WTC11 (cell line): ENCODE measurements around the gene SLC35F4.
A peak's percentile ranks its signal among the peaks of the same experiment; 100 is the strongest.

Source experiments
- JUN ChIP-seq: sonication (generic); formaldehyde crosslinking; IDR thresholded peaks from 2 replicates; pipeline ENCODE4 v1.8.0; 2023; ENCODE audit warnings: mild to moderate bottlenecking, missing genetic modification reagents
- NFYB ChIP-seq: sonication (generic); formaldehyde crosslinking; conservative IDR thresholded peaks from 2 replicates; pipeline ENCODE4 v1.8.0; 2022; ENCODE audit warnings: low read depth, missing genetic modification reagents
- NR3C1 ChIP-seq: sonication (generic); formaldehyde crosslinking; conservative IDR thresholded peaks from 2 replicates; pipeline ENCODE4 v1.8.1; 2023; ENCODE audit warnings: low read depth, mild to moderate bottlenecking, missing genetic modification reagents
- TCF7 ChIP-seq: sonication (generic); formaldehyde crosslinking; IDR thresholded peaks from 2 replicates; pipeline ENCODE4 v1.8.0; 2022; ENCODE audit warnings: mild to moderate bottlenecking, low read depth, missing genetic modification reagents, moderate library complexity
- TF ChIP-seq, protein P1 (sequence below): fragments of 200-600 bp; IDR thresholded peaks from 2 replicates; pipeline ENCODE4 v1.8.0; 2022; ENCODE audit warnings: antibody characterized with exemption
- TF ChIP-seq, protein P2 (sequence below): fragments of 250-450 bp; sonication (Bioruptor Pico); IDR thresholded peaks from 2 replicates; pipeline ENCODE4 v1.9.0; 2021; ENCODE audit warnings: mild to moderate bottlenecking
- TF ChIP-seq, protein P3 (sequence below): sonication (generic); formaldehyde crosslinking; IDR thresholded peaks from 2 replicates; pipeline ENCODE4 v1.8.0; 2022; ENCODE audit warnings: missing genetic modification reagents
- TF ChIP-seq, protein P4 (sequence below): sonication (generic); formaldehyde crosslinking; IDR thresholded peaks from 2 replicates; pipeline ENCODE4 v1.8.1; 2023; ENCODE audit warnings: mild to moderate bottlenecking, missing genetic modification reagents, moderate library complexity
- TF ChIP-seq, protein P5 (sequence below): sonication (generic); formaldehyde crosslinking; IDR thresholded peaks from 2 replicates; pipeline ENCODE4 v1.8.0; 2022; ENCODE audit warnings: mild to moderate bottlenecking, missing genetic modification reagents

DNA sequence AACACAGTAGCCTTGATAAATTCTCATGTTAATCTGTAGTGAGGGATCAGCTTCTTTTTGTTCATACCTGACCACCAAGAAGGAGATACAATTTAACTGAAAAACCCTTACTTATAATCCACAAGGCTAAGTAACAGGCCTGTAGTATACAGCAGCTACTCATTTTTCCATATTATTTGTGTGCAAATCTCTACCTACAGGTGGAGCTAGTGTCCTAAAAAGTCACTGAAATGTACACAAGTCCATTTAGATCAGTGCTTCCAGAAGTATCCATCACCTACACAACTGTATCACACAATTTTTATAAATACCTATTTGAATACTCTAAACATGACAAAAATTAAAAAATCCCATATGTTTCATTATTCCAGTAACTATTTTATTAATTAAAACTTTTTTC is 173.2 kb downstream of the SLC35F4 start:
- TF ChIP-seq, protein P1, sequence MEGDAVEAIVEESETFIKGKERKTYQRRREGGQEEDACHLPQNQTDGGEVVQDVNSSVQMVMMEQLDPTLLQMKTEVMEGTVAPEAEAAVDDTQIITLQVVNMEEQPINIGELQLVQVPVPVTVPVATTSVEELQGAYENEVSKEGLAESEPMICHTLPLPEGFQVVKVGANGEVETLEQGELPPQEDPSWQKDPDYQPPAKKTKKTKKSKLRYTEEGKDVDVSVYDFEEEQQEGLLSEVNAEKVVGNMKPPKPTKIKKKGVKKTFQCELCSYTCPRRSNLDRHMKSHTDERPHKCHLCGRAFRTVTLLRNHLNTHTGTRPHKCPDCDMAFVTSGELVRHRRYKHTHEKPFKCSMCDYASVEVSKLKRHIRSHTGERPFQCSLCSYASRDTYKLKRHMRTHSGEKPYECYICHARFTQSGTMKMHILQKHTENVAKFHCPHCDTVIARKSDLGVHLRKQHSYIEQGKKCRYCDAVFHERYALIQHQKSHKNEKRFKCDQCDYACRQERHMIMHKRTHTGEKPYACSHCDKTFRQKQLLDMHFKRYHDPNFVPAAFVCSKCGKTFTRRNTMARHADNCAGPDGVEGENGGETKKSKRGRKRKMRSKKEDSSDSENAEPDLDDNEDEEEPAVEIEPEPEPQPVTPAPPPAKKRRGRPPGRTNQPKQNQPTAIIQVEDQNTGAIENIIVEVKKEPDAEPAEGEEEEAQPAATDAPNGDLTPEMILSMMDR, result peak; percentile 16; the same call in 1 of the 2 replicates
- TF ChIP-seq NR3C1 (CRISPR knock-in tag), result no peak
- TF ChIP-seq, protein P2, sequence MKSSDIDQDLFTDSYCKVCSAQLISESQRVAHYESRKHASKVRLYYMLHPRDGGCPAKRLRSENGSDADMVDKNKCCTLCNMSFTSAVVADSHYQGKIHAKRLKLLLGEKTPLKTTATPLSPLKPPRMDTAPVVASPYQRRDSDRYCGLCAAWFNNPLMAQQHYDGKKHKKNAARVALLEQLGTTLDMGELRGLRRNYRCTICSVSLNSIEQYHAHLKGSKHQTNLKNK (CRISPR knock-in tag), result no peak
- TF ChIP-seq JUN, result no peak
- TF ChIP-seq TCF7 (CRISPR knock-in tag), result no peak
- TF ChIP-seq, protein P3, sequence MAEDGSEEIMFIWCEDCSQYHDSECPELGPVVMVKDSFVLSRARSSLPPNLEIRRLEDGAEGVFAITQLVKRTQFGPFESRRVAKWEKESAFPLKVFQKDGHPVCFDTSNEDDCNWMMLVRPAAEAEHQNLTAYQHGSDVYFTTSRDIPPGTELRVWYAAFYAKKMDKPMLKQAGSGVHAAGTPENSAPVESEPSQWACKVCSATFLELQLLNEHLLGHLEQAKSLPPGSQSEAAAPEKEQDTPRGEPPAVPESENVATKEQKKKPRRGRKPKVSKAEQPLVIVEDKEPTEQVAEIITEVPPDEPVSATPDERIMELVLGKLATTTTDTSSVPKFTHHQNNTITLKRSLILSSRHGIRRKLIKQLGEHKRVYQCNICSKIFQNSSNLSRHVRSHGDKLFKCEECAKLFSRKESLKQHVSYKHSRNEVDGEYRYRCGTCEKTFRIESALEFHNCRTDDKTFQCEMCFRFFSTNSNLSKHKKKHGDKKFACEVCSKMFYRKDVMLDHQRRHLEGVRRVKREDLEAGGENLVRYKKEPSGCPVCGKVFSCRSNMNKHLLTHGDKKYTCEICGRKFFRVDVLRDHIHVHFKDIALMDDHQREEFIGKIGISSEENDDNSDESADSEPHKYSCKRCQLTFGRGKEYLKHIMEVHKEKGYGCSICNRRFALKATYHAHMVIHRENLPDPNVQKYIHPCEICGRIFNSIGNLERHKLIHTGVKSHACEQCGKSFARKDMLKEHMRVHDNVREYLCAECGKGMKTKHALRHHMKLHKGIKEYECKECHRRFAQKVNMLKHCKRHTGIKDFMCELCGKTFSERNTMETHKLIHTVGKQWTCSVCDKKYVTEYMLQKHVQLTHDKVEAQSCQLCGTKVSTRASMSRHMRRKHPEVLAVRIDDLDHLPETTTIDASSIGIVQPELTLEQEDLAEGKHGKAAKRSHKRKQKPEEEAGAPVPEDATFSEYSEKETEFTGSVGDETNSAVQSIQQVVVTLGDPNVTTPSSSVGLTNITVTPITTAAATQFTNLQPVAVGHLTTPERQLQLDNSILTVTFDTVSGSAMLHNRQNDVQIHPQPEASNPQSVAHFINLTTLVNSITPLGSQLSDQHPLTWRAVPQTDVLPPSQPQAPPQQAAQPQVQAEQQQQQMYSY, result no peak
- TF ChIP-seq, protein P4, sequence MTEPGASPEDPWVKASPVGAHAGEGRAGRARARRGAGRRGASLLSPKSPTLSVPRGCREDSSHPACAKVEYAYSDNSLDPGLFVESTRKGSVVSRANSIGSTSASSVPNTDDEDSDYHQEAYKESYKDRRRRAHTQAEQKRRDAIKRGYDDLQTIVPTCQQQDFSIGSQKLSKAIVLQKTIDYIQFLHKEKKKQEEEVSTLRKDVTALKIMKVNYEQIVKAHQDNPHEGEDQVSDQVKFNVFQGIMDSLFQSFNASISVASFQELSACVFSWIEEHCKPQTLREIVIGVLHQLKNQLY (CRISPR knock-in tag), result no peak
- no peak for TF ChIP-seq NFYB (CRISPR knock-in tag)
- TF ChIP-seq, protein P5, sequence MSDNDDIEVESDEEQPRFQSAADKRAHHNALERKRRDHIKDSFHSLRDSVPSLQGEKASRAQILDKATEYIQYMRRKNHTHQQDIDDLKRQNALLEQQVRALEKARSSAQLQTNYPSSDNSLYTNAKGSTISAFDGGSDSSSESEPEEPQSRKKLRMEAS (CRISPR knock-in tag), result no peak
